Upper lobe of left lung (tissue), 4 donors: Measurements from ENCODE around the gene SLX4IP.

Experiments used
- EP300 ChIP-seq, 4 donors: sonication (generic); formaldehyde crosslinking; IDR thresholded peaks; one replicate each; pipeline ENCODE4 v1.5.1; 2017; ENCODE audit warnings: antibody characterized with exemption in 4 of 4, control low read depth in 2 of 4
- POLR2A ChIP-seq, 4 donors: fragments of 450-650 bp; IDR thresholded peaks; one replicate each; pipeline ENCODE4 v1.5.1; 2016 to 2017; ENCODE audit warnings: antibody characterized with exemption in 4 of 4, mild to moderate bottlenecking in 2 of 4
- POLR2AphosphoS5 ChIP-seq, 2 donors: sonication (generic); formaldehyde crosslinking; IDR thresholded peaks; one replicate each; pipeline ENCODE4 v1.5.1; 2017; ENCODE audit warnings: antibody characterized with exemption in 2 of 2
- TF ChIP-seq, protein P1 (sequence below), 6 experiments: fragments of 450-650 bp in 4 of 6; fragments of 200-600 bp in 2 of 6; sonication (generic) in 2 of 6; IDR thresholded peaks; one replicate each; pipeline ENCODE4 v1.5.1; 2016 to 2019; ENCODE audit warnings: antibody characterized with exemption in 6 of 6

DNA sequence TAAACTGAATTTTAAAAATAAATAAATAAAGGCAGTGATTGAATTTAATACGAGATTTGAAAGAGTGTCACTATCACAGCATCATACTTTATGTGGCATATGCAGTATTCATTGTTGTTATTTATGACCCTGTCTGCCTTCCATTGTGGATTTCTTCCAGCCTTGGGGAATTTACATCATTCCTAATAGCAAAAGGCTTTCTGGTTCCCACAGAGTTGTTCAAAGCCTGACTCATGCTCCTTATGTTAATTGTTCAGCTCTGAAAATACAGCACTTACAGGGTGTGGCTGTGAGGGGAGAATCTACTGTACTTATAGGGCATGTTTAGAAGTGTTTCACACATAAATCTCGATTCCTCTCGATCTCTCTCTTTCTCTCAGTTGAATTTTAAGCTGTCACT, 184.3 kb downstream of the SLX4IP start:
- TF ChIP-seq POLR2AphosphoS5 (IDR thresholded peaks at IDR 0.05) (no peak), POLR2A (IDR thresholded peaks at IDR 0.05) (no peak), EP300 (IDR thresholded peaks at IDR 0.05) (no peak)
- TF ChIP-seq, protein P1, sequence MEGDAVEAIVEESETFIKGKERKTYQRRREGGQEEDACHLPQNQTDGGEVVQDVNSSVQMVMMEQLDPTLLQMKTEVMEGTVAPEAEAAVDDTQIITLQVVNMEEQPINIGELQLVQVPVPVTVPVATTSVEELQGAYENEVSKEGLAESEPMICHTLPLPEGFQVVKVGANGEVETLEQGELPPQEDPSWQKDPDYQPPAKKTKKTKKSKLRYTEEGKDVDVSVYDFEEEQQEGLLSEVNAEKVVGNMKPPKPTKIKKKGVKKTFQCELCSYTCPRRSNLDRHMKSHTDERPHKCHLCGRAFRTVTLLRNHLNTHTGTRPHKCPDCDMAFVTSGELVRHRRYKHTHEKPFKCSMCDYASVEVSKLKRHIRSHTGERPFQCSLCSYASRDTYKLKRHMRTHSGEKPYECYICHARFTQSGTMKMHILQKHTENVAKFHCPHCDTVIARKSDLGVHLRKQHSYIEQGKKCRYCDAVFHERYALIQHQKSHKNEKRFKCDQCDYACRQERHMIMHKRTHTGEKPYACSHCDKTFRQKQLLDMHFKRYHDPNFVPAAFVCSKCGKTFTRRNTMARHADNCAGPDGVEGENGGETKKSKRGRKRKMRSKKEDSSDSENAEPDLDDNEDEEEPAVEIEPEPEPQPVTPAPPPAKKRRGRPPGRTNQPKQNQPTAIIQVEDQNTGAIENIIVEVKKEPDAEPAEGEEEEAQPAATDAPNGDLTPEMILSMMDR (IDR thresholded peaks at IDR 0.05), result no peak
